ENCODE measurements around the gene KDM4C.
"Not testable (repeated sequence)": the region's sequence is repeated elsewhere in the genome, so short reads cannot be mapped to it uniquely, and the experiment has no call there.

Gene KDM4C

GRCh38 chr9:6987381-6987780, 229.6 kb downstream of the KDM4C start:
- DNase-seq: no peak

GRCh38 chr9:6991418-6991817, 233.6 kb downstream of the KDM4C start:
- no peak for DNase-seq

- no peak for DNase-seq
These were observed 238.5 kb downstream of the KDM4C start for GRCh38 chr9:6996061-6996854.

DNA sequence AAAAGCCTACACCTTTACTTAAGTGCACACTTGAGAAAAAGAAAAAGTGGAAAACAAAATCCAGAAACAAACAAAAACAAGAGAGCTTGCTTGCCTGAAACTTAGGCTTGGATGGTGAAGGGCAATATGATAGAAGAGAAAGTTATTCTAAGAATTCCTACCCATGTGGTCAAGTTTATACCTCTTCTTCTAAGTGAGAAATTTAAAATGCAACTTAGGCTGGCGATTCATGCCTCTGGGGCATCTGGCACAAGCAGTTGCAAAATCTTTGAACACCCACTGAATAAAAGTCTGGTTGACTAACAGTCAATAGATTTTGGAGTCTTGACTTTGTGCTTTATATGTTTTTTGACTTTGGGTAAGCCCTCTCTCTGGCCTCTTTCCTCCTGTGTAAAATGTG, 239.6 kb downstream of the KDM4C start:
- DNase-seq: no peak

GRCh38 chr9:6999794-7000193, 242.0 kb downstream of the KDM4C start:
- DNase-seq: no peak

DNA sequence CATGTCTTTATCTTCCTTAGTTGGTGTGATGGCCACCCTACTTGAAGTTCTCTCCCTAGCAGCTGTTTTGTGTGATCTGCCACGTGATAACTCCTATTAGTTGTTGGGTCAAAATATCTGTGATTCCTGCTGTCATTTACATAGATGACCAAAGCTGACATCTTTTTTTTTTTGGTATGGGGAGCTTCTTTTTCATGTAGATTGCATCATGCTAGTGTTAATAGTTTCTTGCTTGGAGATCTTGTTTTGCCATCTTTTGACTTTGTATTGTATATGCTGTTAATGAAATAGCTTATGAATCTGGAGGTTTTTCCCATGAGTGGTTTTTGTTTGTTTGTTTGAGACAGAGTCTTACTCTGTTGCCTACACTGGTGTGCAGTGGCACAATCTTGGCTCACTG, 243.8 kb downstream of the KDM4C start:
- no peak for DNase-seq

DNA sequence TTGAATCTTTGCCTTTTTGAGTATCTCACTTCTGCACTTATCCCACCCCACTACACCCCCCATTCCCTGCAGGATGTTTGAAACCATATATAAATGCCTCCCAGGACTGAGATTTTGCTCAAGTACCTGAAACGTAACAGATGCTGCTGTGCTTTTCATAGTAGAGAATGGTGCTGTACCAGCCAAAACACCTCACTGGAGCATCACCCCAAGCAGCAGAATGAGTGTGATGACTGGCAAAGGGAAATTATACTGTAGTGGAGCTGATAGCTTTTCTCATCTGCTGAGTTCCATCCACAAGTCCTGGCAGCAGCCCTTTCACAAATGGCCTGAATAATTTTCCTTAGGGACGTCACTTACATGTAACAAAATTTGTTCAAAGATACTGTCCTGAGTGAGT, 246.1 kb downstream of the KDM4C start:
- DNase-seq: no peak

DNA sequence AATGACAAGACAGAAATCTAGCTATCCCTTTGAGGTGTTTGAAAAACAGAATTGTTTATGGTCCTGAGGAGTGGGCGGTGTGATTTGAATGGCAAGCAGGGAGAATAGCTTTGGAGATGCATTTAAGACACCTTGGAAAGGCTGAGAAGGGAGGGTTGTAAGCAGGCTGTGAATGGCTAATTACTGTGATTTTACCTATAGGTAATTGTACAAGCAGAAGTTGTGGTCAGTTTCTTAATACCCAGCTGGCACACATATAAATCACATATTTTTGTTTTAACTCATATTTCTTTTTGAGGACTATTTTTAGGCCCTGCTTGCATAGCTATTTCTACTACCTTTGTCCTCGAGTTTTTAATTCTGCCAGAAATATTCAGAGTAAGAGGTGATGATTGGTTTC, 248.6 kb downstream of the KDM4C start:
- DNase-seq: no peak

DNA sequence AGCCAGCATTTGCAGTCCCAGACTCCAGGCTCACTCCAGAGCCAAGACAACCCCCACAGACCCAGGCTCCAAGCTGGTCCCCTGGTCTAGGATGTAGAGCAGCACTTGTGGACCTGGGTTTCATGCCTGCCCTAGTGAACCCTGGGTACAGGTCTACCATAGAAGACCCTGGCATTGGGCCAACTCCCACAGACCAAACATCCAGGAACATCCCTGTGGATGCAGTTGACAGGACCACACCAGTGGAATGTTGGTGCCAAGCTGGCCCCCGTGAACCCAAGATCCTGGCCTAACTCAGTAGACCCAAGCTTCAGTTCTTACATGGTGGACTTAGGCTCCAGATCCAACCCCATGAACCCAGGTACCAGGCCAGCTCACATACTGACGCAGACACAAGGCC, 250.6 kb downstream of the KDM4C start:
- no peak for DNase-seq

GRCh38 chr9:7009065-7009464, 251.3 kb downstream of the KDM4C start:
- no peak for DNase-seq

GRCh38 chr9:7011395-7012067, 253.8 kb downstream of the KDM4C start:
- DNase-seq: no peak

GRCh38 chr9:7027996-7028395, 270.2 kb downstream of the KDM4C start:
- no peak for DNase-seq

GRCh38 chr9:7028591-7028990, 270.8 kb downstream of the KDM4C start:
- DNase-seq: no peak

DNA sequence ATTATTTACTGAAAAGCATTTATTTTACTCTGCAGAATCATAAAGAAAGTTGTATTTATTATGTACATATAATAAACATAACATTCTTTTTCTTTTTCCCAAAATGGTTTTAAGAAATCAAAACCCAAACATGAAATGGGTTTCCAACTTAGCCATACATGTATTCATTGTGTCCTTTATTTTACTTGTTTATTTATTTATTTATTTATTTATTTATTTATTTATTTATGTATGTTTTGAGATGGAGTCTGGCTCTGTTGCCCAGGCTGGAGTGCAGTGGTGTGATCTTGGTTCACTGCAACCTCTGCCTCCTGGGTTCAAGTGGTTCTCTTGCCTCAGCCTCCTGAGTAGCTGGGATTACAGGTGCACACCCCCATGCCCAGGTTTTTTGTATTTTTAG, 273.2 kb downstream of the KDM4C start:
- not testable (repeated sequence) for DNase-seq

DNA sequence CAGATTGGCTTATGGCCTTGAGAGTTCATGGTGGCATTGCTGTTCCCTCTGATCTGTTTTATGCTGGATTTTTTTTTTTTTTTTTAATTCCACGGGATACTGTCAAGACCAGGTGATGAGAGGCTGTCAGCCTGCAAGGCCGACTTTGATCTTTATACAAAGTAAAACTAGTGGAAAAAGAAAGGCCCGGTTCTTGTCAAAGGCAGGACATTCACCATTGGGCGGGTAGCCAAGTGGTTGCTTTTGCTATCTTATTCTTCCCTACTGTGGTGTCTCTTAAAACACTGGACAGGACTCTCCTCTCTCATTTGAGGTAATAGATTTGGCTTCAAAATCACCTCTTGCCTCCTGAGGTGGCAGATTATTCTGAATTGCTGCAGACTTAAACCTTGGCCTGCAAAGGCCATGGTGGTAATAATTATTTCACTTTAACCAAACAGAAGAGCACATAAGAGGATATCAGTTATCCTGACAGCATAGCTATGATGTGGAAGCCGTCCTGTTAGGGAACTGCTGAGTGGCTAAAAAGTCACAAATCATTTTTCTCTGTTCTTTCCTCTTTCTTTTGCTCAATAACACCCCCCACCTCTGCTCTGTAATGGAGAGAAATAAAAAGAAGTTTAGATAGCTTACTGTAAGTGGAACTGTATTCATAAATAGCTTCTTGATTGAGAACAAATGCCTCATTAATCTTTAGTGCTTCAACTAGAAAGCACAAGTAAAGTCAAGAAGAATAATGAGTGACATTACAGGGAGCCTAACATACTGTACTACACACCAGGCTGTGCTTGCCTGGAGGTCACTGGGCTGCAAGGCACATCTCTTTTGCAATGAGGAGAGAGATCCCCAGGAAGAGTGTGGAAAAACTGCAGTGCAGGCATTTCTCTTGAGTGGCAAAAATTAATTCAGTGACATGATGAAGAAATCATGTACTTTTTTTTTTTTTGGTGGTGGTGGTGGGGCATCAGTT, 275.6 kb downstream of the KDM4C start:
- no peak for DNase-seq

DNA sequence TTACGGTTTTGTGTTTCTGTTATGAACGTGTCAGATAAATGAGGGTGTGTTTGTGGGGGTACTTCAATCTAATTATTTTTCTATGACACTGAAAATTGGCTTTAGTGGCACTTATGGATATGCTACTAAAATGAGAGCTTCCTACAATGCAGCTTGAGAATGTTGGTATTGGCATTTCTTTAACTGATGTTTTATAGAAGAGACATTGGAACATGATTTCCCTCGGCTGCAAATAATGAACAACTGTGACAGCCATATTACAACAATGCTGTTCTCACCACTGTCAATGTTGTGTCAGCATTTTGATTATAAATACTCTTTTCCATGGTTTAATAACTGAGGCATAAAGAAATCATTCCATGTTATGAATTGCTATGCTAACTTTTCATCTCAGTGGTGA, 279.4 kb downstream of the KDM4C start:
- DNase-seq: no peak

GRCh38 chr9:7042124-7042523, 284.4 kb downstream of the KDM4C start:
- no peak for DNase-seq

DNA sequence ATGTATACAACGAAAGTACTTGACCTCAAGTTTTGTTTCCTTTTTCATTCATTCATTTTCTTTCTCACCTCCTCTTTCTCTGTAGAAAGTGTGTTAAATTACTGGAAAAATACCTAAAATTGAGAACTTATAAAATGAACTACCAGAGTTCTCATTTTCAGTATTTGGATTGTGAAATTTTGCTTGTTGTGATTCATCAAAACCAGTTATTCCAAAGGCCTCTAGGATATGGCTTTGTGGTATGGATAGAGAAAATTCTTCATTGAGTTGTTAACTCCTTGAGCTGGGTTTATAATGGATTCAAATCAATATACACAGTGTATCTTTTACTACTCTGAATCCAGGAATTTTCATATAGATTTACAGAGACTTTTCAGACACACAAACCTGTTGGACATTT, 287.6 kb downstream of the KDM4C start:
- no peak for DNase-seq

DNA sequence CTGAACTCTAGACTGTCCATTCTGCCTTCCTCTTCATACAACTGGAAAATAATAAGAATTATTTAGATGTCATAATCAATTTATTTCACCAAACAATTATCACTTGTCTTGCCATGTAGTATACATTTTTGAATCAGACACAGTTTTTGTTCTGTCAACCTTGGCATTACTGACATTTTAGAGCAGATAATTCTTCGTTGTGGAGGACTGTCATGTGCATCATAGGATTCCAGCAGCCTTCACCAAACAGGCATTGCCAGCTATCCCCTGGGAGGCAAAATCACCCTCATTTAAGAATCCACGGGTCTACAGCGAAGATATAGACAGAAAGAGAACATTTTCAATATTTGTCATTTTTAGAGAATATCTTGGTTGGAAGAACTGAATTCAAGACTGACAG, 293.9 kb downstream of the KDM4C start:
- DNase-seq: no peak

GRCh38 chr9:7053903-7054302, 296.1 kb downstream of the KDM4C start:
- DNase-seq: no peak

DNA sequence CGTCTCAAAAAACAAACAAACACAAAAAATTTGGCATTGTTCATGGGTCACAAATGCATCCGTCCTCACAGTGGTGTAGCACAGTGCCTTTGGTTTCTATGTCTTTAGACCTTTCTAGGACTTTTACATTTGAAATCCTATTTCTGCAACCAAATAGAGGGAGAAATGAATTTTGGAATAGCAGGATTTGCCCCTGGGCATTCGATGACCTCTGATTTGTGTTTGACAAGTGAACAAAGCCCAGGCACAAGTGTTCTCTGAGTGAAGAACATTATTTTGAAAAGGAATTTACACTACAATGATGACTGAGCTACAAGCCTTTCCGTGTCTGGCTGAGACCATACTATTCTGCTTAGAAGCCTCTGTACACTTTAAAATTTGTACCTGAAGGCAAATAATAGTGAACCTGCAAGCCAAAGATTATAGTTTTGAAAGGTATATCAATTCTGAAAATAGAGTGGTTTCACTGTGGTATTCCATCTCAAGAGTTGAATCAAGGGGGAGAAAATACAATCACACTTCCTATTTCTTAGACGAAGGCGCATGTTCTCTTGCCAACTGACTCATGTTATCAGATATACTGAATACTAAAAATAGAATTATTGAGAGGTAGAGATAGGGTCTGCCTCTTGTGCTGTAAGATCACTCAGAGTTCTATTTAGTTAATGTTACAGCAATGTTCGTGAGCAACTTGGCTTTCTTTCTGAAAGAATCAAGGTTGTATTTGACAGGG, 297.6 kb downstream of the KDM4C start:
- no peak for DNase-seq

- no peak for DNase-seq
These were observed 298.5 kb downstream of the KDM4C start for GRCh38 chr9:7056254-7056653.

DNA sequence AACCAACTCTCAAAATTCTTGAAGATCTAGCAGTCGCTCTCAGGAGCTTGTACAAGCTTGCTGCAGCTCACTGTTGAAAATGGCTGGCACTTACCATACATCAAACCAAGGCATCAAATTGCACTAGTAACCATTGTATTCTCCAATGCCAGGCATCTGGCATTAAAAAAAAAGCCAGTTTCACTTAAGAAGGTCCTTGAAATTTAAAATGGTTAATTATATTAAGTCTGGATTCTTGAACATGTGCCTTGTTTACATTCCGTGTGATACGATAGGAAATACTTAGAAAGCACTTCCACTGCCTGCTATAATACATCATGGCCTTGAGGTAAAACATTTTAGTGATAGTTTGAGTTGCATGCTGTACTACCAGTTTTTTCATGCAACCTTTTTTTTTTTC, 300.7 kb downstream of the KDM4C start:
- no peak for DNase-seq
